A549 (cell line): ENCODE results near the gene ZNF710. TPM values are rescaled to one million over a fixed set of nuclear protein-coding genes. Genes with fewer than 3 reads are reported as not detected.

Experiments used
- ATAC-seq, 2 experiments: fragments of 200-7000 bp in 1 of 2; fragments of >200 bp in 1 of 2; cut with Nextera tagmentation in 1 of 2; cut with Tn5 transposase in 1 of 2; 3 replicates each; pipeline versions ENCODE4 v1.8.0 to v1.9.1; 2018 to 2020; ENCODE audit warnings: mild to moderate bottlenecking in 1 of 2, moderate library complexity in 1 of 2
- CTCF ChIA-PET: fragments of 300-600 bp; sonication (Branson Sonifier 250); formaldehyde crosslinking; extraction: SDS; loops from one replicate; lab custom pipeline; 2021; ENCODE audit warnings: antibody characterized with exemption, inconsistent platforms; lab: Yijun Ruan, JAX
- POLR2A ChIA-PET: fragments of 350-600 bp; formaldehyde crosslinking; extraction: SDS; loops from one replicate; lab custom pipeline; 2021; ENCODE audit warnings: antibody characterized with exemption, inconsistent platforms; lab: Yijun Ruan, JAX
- DNase-seq, 2 experiments: peaks; one replicate each; pipeline versions ENCODE4 v3.0.0 to v3.0.0-alpha.2; 2011 to 2016; ENCODE audit warnings: low read depth in 1 of 2, low spot score in 1 of 2
- FAIRE-seq: peaks from 2 replicates; lab custom pipeline; 2011; peaks lifted over from hg19 to GRCh38; lab: Jason Lieb, UNC
- H3K27ac ChIP-seq, 2 experiments: fragments of >200 bp; sonication (Bioruptor Twin); formaldehyde crosslinking; 3 replicates each; pipeline ENCODE4 v1.5.1; 2016 to 2017
- H3K4me1 ChIP-seq: fragments of >200 bp; sonication (Bioruptor Twin); formaldehyde crosslinking; 3 replicates; pipeline ENCODE4 v1.6.1; 2016
- H3K4me2 ChIP-seq: fragments of >200 bp; sonication (Bioruptor Twin); formaldehyde crosslinking; 3 replicates; pipeline ENCODE4 v1.6.1; 2016
- H3K4me3 ChIP-seq: fragments of >200 bp; sonication (Bioruptor Twin); formaldehyde crosslinking; 3 replicates; pipeline ENCODE4 v1.5.1; 2016
- H3K9me3 ChIP-seq: fragments of >200 bp; sonication (Bioruptor Twin); formaldehyde crosslinking; 3 replicates; pipeline ENCODE4 v1.6.1; 2016
- CEBPB ChIP-seq, 2 experiments: fragments of >200 bp in 1 of 2; sonication (Bioruptor Twin) in 1 of 2; formaldehyde crosslinking in 1 of 2; IDR thresholded peaks; 2 replicates each; pipeline ENCODE4 v1.6.1; 2012 to 2016
- CHD2 ChIP-seq: fragments of 150-350 bp; IDR thresholded peaks from 2 replicates; pipeline ENCODE4 v1.6.1; 2014; ENCODE audit warnings: low read length; ENCODE audit not compliant: partially characterized antibody
- EP300 ChIP-seq, 2 experiments: fragments of >200 bp; sonication (Bioruptor Twin); formaldehyde crosslinking; IDR thresholded peaks; 2 replicates in 1 of 2; 3 replicates in 1 of 2; pipeline ENCODE4 v1.6.1; 2016 to 2017
- HDAC2 ChIP-seq: fragments of 200-600 bp; sonication (generic); IDR thresholded peaks from 2 replicates; pipeline ENCODE4 v1.6.1; 2016
- HOXA7 ChIP-seq: fragments of 250-450 bp; sonication (Bioruptor Pico); IDR thresholded peaks from 2 replicates; pipeline ENCODE4 v1.5.0; 2020; ENCODE audit warnings: mild to moderate bottlenecking, moderate library complexity
- HOXB13 ChIP-seq: fragments of 250-450 bp; sonication (Bioruptor Pico); IDR thresholded peaks from 2 replicates; pipeline ENCODE4 v1.5.0; 2020; ENCODE audit warnings: low read depth, mild to moderate bottlenecking, moderate library complexity
- JUN ChIP-seq, 2 experiments: fragments of >200 bp; sonication (Bioruptor Twin); formaldehyde crosslinking; IDR thresholded peaks; 2 replicates in 1 of 2; 3 replicates in 1 of 2; pipeline ENCODE4 v1.6.1; 2016 to 2017
- JUNB ChIP-seq: fragments of >200 bp; sonication (Bioruptor Twin); formaldehyde crosslinking; IDR thresholded peaks from 2 replicates; pipeline ENCODE4 v1.6.1; 2016
- KDM5A ChIP-seq: fragments of 200-600 bp; sonication (generic); IDR thresholded peaks from 2 replicates; pipeline ENCODE4 v1.6.1; 2016; ENCODE audit warnings: antibody characterized with exemption, mild to moderate bottlenecking
- MAZ ChIP-seq: fragments of 150-350 bp; IDR thresholded peaks from 2 replicates; pipeline ENCODE4 v1.6.1; 2014; ENCODE audit warnings: antibody characterized with exemption, low read depth, low read length, borderline replicate concordance
- NPAS2 ChIP-seq: fragments of 250-450 bp; sonication (Bioruptor Pico); IDR thresholded peaks from 2 replicates; pipeline ENCODE4 v1.8.0; 2022; ENCODE audit warnings: mild to moderate bottlenecking, moderate library complexity, borderline replicate concordance
- PHF8 ChIP-seq: fragments of 200-600 bp; sonication (generic); IDR thresholded peaks from 2 replicates; pipeline ENCODE4 v1.6.1; 2016; ENCODE audit warnings: low read depth, mild to moderate bottlenecking, antibody characterized with exemption, moderate library complexity, borderline replicate concordance
- POLR2A ChIP-seq: IDR thresholded peaks from 2 replicates; pipeline ENCODE4 v1.6.1; 2012; ENCODE audit warnings: mild to moderate bottlenecking, low read length
- POLR2AphosphoS2 ChIP-seq: conservative IDR thresholded peaks from 2 replicates; pipeline ENCODE4 v1.6.1; 2012; ENCODE audit warnings: low read length, improper control_type of control experiment, inconsistent platforms
- RARB ChIP-seq: fragments of 250-450 bp; sonication (Bioruptor Pico); IDR thresholded peaks from 2 replicates; pipeline ENCODE4 v1.8.0; 2021; ENCODE audit warnings: mild to moderate bottlenecking, moderate library complexity
- TFCP2L1 ChIP-seq: fragments of 250-450 bp; sonication (Bioruptor Pico); IDR thresholded peaks from 2 replicates; pipeline ENCODE4 v1.5.0; 2021; ENCODE audit warnings: mild to moderate bottlenecking
- ZC3H11A ChIP-seq: fragments of 450-650 bp; IDR thresholded peaks from 2 replicates; pipeline ENCODE4 v1.6.1; 2014; ENCODE audit warnings: antibody characterized with exemption, mild to moderate bottlenecking
- ZNF302 ChIP-seq: fragments of 250-450 bp; sonication (Bioruptor Pico); IDR thresholded peaks from 2 replicates; pipeline ENCODE4 v1.9.0; 2021; ENCODE audit warnings: inconsistent platforms, mild to moderate bottlenecking, moderate library complexity
- WGBS: methylation state at CpG from one replicate; pipeline ENCODE4 v1.1.6; 2017; ENCODE audit errors: missing lambda C conversion rate; 5-methylcytosine and 5-hydroxymethylcytosine counted together
- polyA plus RNA-seq, 4 experiments: library from polyadenylated mRNA; depleted of rRNA in 3 of 4; stranded (reverse); fragments of >200 nt; fragmentation: RNase III in 1 of 4; extraction: RNeasy Plus Mini Kit Qiagen cat#74134 plus additional on column Dnase treatment in 1 of 4; gene quantifications; 2 replicates in 3 of 4; 3 replicates in 1 of 4; pipeline ENCODE4 v1.2.3, GENCODE V29; 2011 to 2017
- TF ChIP-seq, protein P1 (sequence below): IDR thresholded peaks from 2 replicates; pipeline ENCODE4 v1.6.1; 2012
- TF ChIP-seq, protein P2 (sequence below): fragments of 150-350 bp; IDR thresholded peaks from 2 replicates; pipeline ENCODE4 v1.6.1; 2014; ENCODE audit warnings: low read depth, mild to moderate bottlenecking, low read length
- TF ChIP-seq, protein P3 (sequence below): fragments of 250-450 bp; sonication (Bioruptor Pico); IDR thresholded peaks from 2 replicates; pipeline ENCODE4 v1.5.0; 2020; ENCODE audit warnings: low read depth, mild to moderate bottlenecking, moderate library complexity

The ZNF710 gene
- polyA plus RNA-seq, 2 of the 4 experiments (the other 2 are of a cell fraction), result 2.6 to 7.8 TPM

DNA sequence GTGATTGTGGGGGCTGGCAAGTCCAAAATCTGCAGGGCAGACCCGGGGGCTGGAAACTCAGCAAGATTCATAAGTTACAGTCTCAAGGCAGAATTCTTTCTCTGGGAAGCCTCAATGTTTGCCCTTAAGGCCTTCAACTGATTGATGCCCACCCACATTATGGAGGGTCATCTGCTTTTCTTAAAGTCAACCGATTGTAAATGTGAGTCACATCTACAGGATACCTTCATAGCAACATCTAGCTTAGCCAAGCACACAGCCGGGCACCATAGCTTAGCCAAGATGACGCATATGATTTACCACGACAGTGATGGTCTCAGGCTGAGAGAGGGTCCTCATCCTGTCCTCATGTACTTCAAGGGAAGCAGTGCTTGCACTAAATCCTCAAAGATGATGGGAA is 57.7 kb downstream of the ZNF710 start:
- CTCF ChIA-PET, result interaction anchor here (4.3 kb wide), 1 partner anchor 12 kb away, joined by 30 read pairs; no protein-coding TSS in a partner anchor
- no peak for DNase-seq
- no peak for TF ChIP-seq EP300 (IDR thresholded peaks at IDR 0.05)
- Histone ChIP-seq H3K4me2 (no peak overlapping the region), H3K27ac (no peak overlapping the region), H3K4me3 (no peak overlapping the region), H3K9me3 (no peaks in the 10 kb centered on the region), H3K4me1 (peaks cover 9% of the 10 kb centered on the region)
- 96% methylated on average over 5 of the region's 5 CpGs for WGBS
- no peak for ATAC-seq
- no peak for FAIRE-seq
- POLR2A ChIA-PET, result no interaction called here

DNA sequence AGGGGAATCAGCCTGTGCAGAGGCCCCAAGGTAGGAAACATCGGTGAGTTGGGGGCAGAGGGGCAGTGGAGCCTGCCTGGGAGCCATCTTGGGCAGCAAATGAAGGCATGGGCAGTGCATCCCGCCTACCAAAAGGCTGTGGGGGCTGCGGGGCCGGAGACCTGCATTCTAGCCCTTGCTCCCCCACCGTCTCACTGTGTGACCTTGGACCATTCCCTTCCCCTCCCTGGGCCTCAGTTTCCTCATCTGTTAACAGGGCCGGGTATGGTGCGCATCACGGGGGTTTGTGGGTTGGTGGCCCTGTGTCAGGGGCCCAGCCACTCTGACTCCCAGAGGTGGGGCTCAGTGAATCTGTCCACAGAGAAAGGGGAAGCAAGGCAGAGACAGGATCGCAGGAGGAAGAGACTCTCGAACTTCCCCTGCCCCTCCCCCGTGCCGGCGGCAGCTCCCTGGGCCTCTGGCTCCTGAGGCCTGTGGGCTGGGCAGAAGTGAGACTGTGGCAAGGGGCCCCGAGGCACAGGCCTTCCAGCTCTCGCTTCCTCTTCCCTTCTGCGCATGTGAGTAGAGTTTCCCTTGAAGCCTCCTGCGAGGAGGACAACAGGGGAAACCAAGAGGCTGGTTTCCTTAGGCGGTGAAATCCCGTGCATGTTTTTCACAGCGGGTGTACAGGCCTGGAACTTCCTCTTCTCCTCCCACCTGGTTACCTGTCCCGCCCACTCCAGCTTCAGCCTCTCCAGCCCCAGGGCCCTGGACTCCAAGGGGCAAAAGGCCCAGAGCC is 58.3 kb downstream of the ZNF710 start:
- WGBS, result 82% methylated on average over 21 of the region's 21 CpGs
- CTCF ChIA-PET, result interaction anchor here (4.3 kb wide), 1 partner anchor 11 kb away, joined by 30 read pairs; no protein-coding TSS in a partner anchor
- TF ChIP-seq ZNF302 (CRISPR knock-in tag), result no peak
- no peak for TF ChIP-seq JUN (IDR thresholded peaks at IDR 0.05)
- TF ChIP-seq RARB (CRISPR knock-in tag), result no peak
- TF ChIP-seq KDM5A, result no peak
- TF ChIP-seq NPAS2, result no peak
- TF ChIP-seq HOXB13 (CRISPR knock-in tag), result no peak
- TF ChIP-seq POLR2AphosphoS2, result no peak
- no peak for TF ChIP-seq ZC3H11A
- no peak for TF ChIP-seq PHF8
- TF ChIP-seq CEBPB (IDR thresholded peaks at IDR 0.05), result no peak
- Histone ChIP-seq H3K4me1 (peaks cover 7% of the 10 kb centered on the region), H3K27ac (no peak overlapping the region), H3K9me3 (no peaks in the 10 kb centered on the region), H3K4me2 (no peak overlapping the region), H3K4me3 (no peak overlapping the region)
- ATAC-seq (no peak), FAIRE-seq (no peak), DNase-seq (no peak)
- POLR2A ChIA-PET, result no interaction called here

DNA sequence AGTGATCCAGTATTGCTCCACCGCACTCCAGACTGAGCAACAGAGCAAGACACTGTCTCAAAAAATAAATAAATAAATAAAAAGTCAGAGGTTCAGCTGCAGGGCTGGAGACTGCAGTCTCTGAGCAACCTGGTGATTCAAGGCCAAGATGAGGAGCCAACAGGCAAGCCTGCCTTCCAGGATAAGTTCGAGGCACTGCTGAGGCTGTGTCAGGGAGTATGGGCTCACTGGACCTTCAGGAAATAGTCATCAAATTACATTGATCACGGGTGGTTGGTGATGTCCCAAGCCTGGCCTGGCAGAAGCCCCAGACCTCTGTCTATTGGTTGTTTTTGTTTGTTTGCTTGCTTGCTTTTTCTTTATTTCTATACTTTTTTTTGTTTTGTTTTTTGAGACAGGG is 59.7 kb downstream of the ZNF710 start:
- ChIA-PET CTCF (interaction anchor here (1.0 to 4.3 kb wide), 3 partner anchors 8 to 20 kb away, joined by 3 to 30 read pairs (median 3); no protein-coding TSS in a partner anchor), POLR2A (no interaction called here)
- Histone ChIP-seq H3K4me1 (no peaks in the 10 kb centered on the region), H3K27ac (no peak overlapping the region), H3K4me3 (no peak overlapping the region), H3K4me2 (no peak overlapping the region), H3K9me3 (no peaks in the 10 kb centered on the region)
- 74% methylated on average over 3 of the region's 3 CpGs for WGBS
- no peak for ATAC-seq
- no peak for DNase-seq
- no peak for FAIRE-seq
- no peak for TF ChIP-seq HOXA7 (CRISPR knock-in tag)
- TF ChIP-seq JUNB, result no peak
- TF ChIP-seq, protein P1, sequence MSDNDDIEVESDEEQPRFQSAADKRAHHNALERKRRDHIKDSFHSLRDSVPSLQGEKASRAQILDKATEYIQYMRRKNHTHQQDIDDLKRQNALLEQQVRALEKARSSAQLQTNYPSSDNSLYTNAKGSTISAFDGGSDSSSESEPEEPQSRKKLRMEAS, result no peak
- TF ChIP-seq, protein P2, sequence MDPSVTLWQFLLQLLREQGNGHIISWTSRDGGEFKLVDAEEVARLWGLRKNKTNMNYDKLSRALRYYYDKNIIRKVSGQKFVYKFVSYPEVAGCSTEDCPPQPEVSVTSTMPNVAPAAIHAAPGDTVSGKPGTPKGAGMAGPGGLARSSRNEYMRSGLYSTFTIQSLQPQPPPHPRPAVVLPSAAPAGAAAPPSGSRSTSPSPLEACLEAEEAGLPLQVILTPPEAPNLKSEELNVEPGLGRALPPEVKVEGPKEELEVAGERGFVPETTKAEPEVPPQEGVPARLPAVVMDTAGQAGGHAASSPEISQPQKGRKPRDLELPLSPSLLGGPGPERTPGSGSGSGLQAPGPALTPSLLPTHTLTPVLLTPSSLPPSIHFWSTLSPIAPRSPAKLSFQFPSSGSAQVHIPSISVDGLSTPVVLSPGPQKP, result no peak
- TF ChIP-seq, protein P3, sequence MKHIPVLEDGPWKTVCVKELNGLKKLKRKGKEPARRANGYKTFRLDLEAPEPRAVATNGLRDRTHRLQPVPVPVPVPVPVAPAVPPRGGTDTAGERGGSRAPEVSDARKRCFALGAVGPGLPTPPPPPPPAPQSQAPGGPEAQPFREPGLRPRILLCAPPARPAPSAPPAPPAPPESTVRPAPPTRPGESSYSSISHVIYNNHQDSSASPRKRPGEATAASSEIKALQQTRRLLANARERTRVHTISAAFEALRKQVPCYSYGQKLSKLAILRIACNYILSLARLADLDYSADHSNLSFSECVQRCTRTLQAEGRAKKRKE (CRISPR knock-in tag), result no peak
- no peak for TF ChIP-seq CEBPB (IDR thresholded peaks at IDR 0.05)
- TF ChIP-seq CHD2, result no peak
- no peak for TF ChIP-seq POLR2A
- no peak for TF ChIP-seq TFCP2L1 (CRISPR knock-in tag)
- TF ChIP-seq MAZ, result no peak
- TF ChIP-seq HDAC2, result no peak
- no peak for TF ChIP-seq POLR2AphosphoS2
- TF ChIP-seq HOXB13 (CRISPR knock-in tag), result no peak
